CD1c-positive myeloid dendritic cell (primary cell): ENCODE data around the gene IDUA.
A peak's percentile ranks its signal among the peaks of the same experiment; 100 is the strongest.

ENCODE experiments used
- DNase-seq: peaks from one replicate; pipeline ENCODE4 v3.0.0-alpha.2; 2016; ENCODE audit errors: extremely low spot score

IDUA gene

GRCh38 chr4:1015179-1015578, 28.3 kb downstream of the IDUA start:
- no peak for DNase-seq

DNA sequence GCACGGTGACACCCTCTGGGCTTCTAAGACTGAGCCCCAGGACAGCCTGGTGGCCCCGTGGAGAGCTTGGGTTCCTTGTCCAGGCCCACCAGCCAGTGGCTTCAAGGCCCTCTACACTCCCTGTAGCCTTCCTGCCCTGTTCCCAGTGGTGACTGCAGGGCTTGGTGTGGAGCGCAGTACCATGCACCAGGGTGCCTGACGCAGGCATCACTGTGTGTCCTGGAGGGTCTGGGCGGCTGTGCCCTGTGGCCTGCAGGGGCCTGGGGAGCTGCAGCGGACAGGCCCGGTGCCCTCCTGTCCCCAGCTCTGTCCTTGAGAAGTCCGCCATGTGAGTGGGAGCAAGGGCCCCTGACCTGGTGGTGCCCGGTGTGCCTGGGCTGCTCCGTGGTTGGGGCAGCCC, 28.9 kb downstream of the IDUA start:
- no peak for DNase-seq

DNA sequence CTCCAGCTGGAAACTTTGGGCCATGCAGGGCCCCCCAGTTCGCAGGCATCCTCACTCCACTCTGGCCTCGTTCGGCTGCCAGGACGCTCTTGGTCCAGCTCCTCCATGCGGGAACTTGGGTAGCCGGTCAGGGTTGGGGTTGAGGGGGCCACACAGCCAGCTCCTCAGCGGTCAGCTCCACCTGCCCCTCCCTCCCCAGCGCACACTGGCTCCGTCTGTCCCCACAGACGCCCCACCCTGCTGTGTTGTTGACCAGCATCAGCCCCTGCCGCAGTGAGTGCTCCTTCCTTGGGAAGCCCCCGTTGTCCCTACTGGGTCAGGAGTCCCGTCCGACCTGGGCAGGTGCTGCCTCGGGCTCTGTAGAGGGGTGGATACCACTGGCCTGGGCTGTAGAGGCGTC, 30.4 kb downstream of the IDUA start:
- no peak for DNase-seq

- no peak for DNase-seq
Measured at GRCh38 chr4:1017706-1018105, 30.9 kb downstream of the IDUA start.

DNA sequence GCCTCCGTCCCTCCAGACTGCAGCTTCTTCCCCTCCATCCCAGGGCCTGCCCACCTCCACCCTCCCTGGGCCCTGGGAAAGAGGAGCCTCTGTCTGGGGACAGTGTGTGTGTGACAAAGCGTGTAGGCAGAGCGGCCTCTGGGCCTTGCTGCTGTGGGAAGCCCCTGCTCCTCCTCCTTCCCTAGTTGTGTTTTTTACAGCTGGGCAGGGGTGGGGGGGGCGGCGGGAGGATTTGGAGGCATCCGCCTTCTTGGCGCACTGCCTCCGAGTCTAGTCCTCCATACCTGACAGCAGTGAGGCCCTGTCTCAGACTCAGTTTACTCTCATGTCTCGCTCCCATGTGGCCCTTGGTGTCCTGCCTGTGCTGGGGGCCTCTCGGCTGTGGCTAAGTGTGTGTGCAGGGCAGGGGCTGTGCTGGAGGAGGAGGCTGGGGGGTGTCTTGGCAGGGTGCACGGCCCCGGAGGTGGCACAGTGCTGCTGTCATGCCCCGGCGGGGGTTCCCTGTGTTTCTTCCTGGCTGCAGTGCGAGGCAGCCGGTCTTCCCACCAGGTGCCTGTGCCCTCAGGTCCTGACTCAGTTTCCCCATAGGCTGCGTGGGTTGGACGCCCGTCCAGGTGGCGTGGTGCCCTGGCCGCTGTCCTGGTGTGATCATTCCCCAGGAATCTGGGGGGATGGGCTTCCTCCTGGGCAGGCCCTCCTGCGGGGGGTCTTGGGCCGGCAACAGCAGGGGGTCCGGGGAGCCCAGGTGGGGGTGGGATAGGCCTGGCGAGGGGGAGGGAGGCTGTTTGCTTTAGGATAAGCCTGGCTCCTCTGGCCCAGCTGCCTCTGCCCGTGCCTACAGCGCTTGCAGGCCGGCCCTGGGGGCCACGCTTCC, 31.5 kb downstream of the IDUA start:
- no peak for DNase-seq

GRCh38 chr4:1019320-1019719, 32.5 kb downstream of the IDUA start:
- no peak for DNase-seq

DNA sequence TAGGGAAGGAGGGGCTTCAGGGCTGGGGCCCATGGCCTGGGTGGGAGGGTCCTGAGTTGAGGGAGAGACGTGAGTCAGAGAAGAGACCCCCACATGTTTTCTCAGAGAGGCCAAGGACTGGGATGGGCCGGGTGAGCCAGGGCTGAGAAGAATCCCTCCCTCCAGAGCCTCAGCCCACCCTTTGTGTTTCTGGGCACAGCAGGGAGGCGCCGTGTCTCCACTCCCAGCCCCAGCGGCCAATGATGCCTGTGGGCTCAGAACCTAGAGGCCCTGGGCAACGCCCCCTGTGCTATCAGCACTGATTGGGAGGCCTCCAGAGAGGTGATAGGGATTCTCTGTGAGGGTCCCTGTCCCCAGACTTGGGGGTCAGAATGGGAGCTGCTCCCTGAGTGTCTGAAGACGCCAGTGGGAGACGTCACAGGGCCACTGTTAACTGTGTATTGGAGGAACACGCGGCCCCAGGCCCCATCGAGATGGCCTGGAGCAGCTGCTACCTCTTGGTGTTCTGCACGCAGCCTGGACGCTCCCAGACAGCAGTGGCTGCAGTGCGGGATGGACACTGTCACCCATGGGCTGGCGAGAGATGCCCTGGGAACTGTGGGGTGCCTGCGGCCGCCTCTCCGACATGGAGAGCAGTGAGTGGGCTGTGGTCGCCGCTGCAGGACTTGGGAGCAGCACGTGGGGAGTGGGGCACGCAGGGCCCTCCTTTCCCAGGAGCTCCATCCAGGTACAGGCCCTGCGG, 33.1 kb downstream of the IDUA start:
- no peak for DNase-seq

- DNase-seq: no peak
Measured at GRCh38 chr4:1021386-1022050, 34.7 kb downstream of the IDUA start.

GRCh38 chr4:1022051-1022738, 35.4 kb downstream of the IDUA start:
- no peak for DNase-seq

DNA sequence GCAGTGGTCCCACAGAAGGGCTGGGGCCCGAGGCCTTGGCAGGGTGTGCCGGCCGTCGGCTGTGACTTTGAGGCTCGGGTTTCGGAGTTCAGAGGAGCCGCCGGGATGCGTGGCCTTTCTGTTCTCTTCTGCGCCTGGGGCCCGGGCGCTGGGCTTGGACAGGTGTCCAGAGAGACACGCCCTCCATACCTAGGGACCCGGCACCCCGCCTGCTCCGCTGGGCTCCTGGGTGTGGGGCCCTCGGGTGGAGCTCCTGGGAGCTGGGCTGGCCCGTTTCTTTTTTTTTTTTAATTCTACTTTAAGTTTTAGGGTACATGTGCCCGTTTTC, 35.9 kb downstream of the IDUA start:
- no peak for DNase-seq

DNA sequence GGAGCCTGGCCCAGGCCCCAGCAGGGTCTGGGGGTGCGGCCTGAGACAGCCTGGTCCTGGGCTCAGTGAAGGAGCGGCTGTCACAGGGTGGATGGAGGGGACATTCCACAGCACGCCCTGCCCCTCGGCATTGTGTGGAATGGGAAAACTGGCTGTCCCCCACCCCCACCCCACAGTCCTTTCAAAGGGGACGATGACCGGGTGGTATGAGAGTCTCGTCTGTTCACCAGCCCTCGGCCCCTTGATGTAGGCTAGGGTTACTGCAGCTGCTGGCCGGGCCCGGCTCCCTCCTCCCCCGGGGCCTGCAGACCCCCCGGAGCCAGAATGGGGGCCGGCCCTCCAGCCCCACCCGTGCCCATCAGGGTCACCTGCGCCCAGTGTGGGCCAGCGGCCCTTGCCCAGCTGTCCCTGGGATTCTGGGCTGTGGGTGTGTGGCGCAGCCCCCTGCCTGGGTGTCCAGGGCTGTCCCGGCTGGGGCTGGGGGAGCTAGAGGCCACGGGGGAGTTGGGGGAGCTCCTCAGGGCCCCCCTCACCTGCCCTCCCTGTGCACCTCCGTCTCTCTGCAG, 36.3 kb downstream of the IDUA start:
- DNase-seq: no peak

DNA sequence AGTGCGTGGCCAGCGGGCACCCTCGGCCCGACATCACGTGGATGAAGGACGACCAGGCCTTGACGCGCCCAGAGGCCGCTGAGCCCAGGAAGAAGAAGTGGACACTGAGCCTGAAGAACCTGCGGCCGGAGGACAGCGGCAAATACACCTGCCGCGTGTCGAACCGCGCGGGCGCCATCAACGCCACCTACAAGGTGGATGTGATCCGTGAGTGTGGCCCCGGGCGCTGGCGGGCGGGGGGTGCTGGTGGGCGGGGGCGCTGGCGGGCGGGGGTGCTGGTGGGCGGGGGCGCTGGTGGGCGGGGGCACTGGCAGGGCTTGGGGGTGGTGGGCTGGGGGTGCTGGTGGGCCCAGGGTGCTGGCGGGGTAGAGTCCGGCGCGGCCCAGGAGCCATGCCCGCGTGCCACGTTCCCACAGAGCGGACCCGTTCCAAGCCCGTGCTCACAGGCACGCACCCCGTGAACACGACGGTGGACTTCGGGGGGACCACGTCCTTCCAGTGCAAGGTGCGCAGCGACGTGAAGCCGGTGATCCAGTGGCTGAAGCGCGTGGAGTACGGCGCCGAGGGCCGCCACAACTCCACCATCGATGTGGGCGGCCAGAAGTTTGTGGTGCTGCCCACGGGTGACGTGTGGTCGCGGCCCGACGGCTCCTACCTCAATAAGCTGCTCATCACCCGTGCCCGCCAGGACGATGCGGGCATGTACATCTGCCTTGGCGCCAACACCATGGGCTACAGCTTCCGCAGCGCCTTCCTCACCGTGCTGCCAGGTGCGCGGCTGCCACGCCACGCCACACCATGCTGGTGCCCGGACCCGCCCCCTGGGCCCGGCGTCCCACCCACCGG, 37.3 kb downstream of the IDUA start:
- no peak for DNase-seq

DNA sequence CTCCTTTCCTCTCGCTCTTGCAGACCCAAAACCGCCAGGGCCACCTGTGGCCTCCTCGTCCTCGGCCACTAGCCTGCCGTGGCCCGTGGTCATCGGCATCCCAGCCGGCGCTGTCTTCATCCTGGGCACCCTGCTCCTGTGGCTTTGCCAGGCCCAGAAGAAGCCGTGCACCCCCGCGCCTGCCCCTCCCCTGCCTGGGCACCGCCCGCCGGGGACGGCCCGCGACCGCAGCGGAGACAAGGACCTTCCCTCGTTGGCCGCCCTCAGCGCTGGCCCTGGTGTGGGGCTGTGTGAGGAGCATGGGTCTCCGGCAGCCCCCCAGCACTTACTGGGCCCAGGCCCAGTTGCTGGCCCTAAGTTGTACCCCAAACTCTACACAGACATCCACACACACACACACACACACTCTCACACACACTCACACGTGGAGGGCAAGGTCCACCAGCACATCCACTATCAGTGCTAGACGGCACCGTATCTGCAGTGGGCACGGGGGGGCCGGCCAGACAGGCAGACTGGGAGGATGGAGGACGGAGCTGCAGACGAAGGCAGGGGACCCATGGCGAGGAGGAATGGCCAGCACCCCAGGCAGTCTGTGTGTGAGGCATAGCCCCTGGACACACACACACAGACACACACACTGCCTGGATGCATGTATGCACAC, 38.2 kb downstream of the IDUA start:
- DNase-seq: no peak

DNA sequence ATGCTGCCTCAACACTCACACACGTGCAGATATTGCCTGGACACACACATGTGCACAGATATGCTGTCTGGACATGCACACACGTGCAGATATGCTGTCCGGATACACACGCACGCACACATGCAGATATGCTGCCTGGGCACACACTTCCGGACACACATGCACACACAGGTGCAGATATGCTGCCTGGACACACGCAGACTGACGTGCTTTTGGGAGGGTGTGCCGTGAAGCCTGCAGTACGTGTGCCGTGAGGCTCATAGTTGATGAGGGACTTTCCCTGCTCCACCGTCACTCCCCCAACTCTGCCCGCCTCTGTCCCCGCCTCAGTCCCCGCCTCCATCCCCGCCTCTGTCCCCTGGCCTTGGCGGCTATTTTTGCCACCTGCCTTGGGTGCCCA, 39.3 kb downstream of the IDUA start:
- DNase-seq: peak; percentile 27

- DNase-seq: no peak
Measured at GRCh38 chr4:1027219-1027914, 40.5 kb downstream of the IDUA start.

- DNase-seq: no peak
Measured at GRCh38 chr4:1027915-1028238, 41.0 kb downstream of the IDUA start.

GRCh38 chr4:1028574-1029220, 41.9 kb downstream of the IDUA start:
- DNase-seq: no peak

- DNase-seq: no peak
Measured at GRCh38 chr4:1029529-1029928, 42.7 kb downstream of the IDUA start.

- no peak for DNase-seq
Measured at GRCh38 chr4:1030031-1030430, 43.2 kb downstream of the IDUA start.
